Measurements from ENCODE around the gene ABO.

DNA sequence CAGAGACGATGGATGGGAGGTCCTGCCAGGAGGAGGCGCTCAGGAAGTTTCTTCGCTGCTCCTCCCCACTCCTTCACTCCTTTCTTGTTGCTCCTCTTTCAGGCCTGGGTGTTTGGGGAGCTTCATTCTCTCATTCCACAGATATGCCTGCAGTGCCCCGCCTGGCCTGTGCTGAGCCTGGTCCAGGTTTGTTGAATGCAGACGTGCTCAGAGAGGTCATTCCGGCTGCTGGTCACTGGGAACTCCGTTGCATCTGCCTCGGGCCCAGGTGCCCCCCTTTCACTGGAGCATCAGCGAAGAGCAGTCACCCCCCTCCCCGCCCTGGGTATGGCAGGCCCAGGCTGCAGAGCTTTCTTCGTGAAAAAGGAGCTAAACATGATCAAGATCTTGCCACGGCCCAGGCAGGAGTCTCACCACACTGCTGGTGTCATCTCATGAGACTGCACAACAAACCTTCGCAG lies 45.5 kb upstream of the ABO start:
- TF ChIP-seq, protein P1, sequence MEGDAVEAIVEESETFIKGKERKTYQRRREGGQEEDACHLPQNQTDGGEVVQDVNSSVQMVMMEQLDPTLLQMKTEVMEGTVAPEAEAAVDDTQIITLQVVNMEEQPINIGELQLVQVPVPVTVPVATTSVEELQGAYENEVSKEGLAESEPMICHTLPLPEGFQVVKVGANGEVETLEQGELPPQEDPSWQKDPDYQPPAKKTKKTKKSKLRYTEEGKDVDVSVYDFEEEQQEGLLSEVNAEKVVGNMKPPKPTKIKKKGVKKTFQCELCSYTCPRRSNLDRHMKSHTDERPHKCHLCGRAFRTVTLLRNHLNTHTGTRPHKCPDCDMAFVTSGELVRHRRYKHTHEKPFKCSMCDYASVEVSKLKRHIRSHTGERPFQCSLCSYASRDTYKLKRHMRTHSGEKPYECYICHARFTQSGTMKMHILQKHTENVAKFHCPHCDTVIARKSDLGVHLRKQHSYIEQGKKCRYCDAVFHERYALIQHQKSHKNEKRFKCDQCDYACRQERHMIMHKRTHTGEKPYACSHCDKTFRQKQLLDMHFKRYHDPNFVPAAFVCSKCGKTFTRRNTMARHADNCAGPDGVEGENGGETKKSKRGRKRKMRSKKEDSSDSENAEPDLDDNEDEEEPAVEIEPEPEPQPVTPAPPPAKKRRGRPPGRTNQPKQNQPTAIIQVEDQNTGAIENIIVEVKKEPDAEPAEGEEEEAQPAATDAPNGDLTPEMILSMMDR (IDR thresholded peaks at IDR 0.05), result no peak
- TF ChIP-seq POLR2A (IDR thresholded peaks at IDR 0.05), result no peak
